Left ventricle myocardium superior (tissue), 1 donor: ENCODE results near the gene KRTAP2-2. TPM values are rescaled to one million over a fixed set of nuclear protein-coding genes. Genes with fewer than 3 reads are reported as not detected.

Experiments used
- total RNA-seq: library from RNA; stranded (reverse); fragmentation: NEBNext Ultra II Directional; extraction: Animal tissue kit (Norgen Biotek cat#: 25700); gene quantifications from one replicate; pipeline ENCODE4 v1.2.1, GENCODE V29; 2021
- donor health status: DM: no; HTN: yes; CAD: no; lungs with severe emphysema.

Gene KRTAP2-2
- total RNA-seq, 1 donor from 2014 or later, result not detected

Other genes starting within 250 kb of the KRTAP2-2 start
- 51.3 TPM for gene KRT10, start 232.6 kb downstream of the KRTAP2-2 start, total RNA-seq
- not detected for gene KRT12, start 188.0 kb downstream of the KRTAP2-2 start, total RNA-seq
- not detected for gene KRT20, start 170.0 kb downstream of the KRTAP2-2 start, total RNA-seq
- gene KRT23, start 117.6 kb downstream of the KRTAP2-2 start, total RNA-seq, result not detected
- gene KRT39, start 88.3 kb downstream of the KRTAP2-2 start, total RNA-seq, result not detected
- gene KRT40, start 70.9 kb downstream of the KRTAP2-2 start, total RNA-seq, result not detected
- not detected for gene KRTAP3-3, start 61.1 kb downstream of the KRTAP2-2 start, total RNA-seq
- not detected for gene KRTAP3-2, start 55.3 kb downstream of the KRTAP2-2 start, total RNA-seq
- gene KRTAP3-1, start 46.1 kb downstream of the KRTAP2-2 start, total RNA-seq, result not detected
- not detected for gene KRTAP1-5, start 28.0 kb downstream of the KRTAP2-2 start, total RNA-seq
- gene KRTAP1-4, start 25.0 kb downstream of the KRTAP2-2 start, total RNA-seq, result not detected
- not detected for gene KRTAP1-3, start 20.4 kb downstream of the KRTAP2-2 start, total RNA-seq
- not detected for gene KRTAP1-1, start 13.8 kb downstream of the KRTAP2-2 start, total RNA-seq
- not detected for gene KRTAP2-1, start 7.9 kb downstream of the KRTAP2-2 start, total RNA-seq
- not detected for gene KRTAP2-3, start 4.9 kb upstream of the KRTAP2-2 start, total RNA-seq
- not detected for gene KRTAP2-4, start 10.6 kb upstream of the KRTAP2-2 start, total RNA-seq
- not detected for gene KRTAP4-7, start 28.9 kb upstream of the KRTAP2-2 start, total RNA-seq
- not detected for gene KRTAP4-8, start 42.9 kb upstream of the KRTAP2-2 start, total RNA-seq
- gene KRTAP4-16, start 47.0 kb upstream of the KRTAP2-2 start, total RNA-seq, result not detected
- gene KRTAP4-9, start 50.2 kb upstream of the KRTAP2-2 start, total RNA-seq, result not detected
- gene KRTAP4-11, start 63.1 kb upstream of the KRTAP2-2 start, total RNA-seq, result not detected
- not detected for gene KRTAP4-12, start 69.0 kb upstream of the KRTAP2-2 start, total RNA-seq
- gene KRTAP4-6, start 85.3 kb upstream of the KRTAP2-2 start, total RNA-seq, result not detected
- not detected for gene KRTAP4-5, start 94.6 kb upstream of the KRTAP2-2 start, total RNA-seq
- not detected for gene KRTAP4-4, start 105.5 kb upstream of the KRTAP2-2 start, total RNA-seq
- gene KRTAP4-3, start 113.0 kb upstream of the KRTAP2-2 start, total RNA-seq, result not detected
- gene KRTAP4-2, start 123.0 kb upstream of the KRTAP2-2 start, total RNA-seq, result not detected
- gene KRTAP4-1, start 129.7 kb upstream of the KRTAP2-2 start, total RNA-seq, result not detected
- not detected for gene KRTAP9-1, start 134.7 kb upstream of the KRTAP2-2 start, total RNA-seq
- not detected for gene KRTAP9-2, start 171.4 kb upstream of the KRTAP2-2 start, total RNA-seq
- gene KRTAP9-3, start 177.2 kb upstream of the KRTAP2-2 start, total RNA-seq, result not detected
- gene KRTAP9-8, start 182.8 kb upstream of the KRTAP2-2 start, total RNA-seq, result not detected
- not detected for gene KRTAP9-4, start 194.5 kb upstream of the KRTAP2-2 start, total RNA-seq
- gene KRTAP9-9, start 200.2 kb upstream of the KRTAP2-2 start, total RNA-seq, result not detected
- not detected for gene KRTAP9-6, start 210.1 kb upstream of the KRTAP2-2 start, total RNA-seq
- not detected for gene KRTAP9-7, start 220.5 kb upstream of the KRTAP2-2 start, total RNA-seq
- not detected for gene KRTAP29-1, start 247.6 kb upstream of the KRTAP2-2 start, total RNA-seq